GM23248 (cell line): ENCODE measurements around the gene CLDN7. TPM values are rescaled to one million over a fixed set of nuclear protein-coding genes. Genes with fewer than 3 reads are reported as not detected.

ENCODE experiments used
- DNase-seq: peaks from one replicate; pipeline ENCODE4 v3.0.0-alpha.2; 2015
- H2AFZ ChIP-seq: fragments of 200-600 bp; sonication (generic); 2 replicates; pipeline ENCODE4 v1.6.1; 2016; ENCODE audit warnings: antibody characterized with exemption
- H3F3A ChIP-seq: fragments of 200-600 bp; sonication (generic); 2 replicates; pipeline ENCODE4 v1.6.1; 2016; ENCODE audit warnings: mild to moderate bottlenecking, antibody characterized with exemption, mixed run types; ENCODE audit not compliant: insufficient read depth
- H3K27ac ChIP-seq: fragments of 200-600 bp; sonication (generic); 2 replicates; pipeline ENCODE4 v1.5.1; 2016; ENCODE audit warnings: mild to moderate bottlenecking
- H3K27me3 ChIP-seq: fragments of 200-600 bp; sonication (generic); replicated peaks from 2 replicates; pipeline ENCODE4 v1.6.1; 2016; ENCODE audit warnings: mild to moderate bottlenecking; ENCODE audit not compliant: insufficient read depth
- H3K36me3 ChIP-seq: fragments of 200-600 bp; sonication (generic); 2 replicates; pipeline ENCODE4 v1.6.1; 2016; ENCODE audit warnings: low read depth, mild to moderate bottlenecking
- H3K4me1 ChIP-seq: fragments of 200-600 bp; sonication (generic); 2 replicates; pipeline ENCODE4 v1.6.1; 2016; ENCODE audit warnings: mild to moderate bottlenecking; ENCODE audit not compliant: insufficient read depth
- H3K4me2 ChIP-seq: fragments of 200-600 bp; sonication (generic); one replicate; pipeline ENCODE4 v1.6.1; 2016; ENCODE audit warnings: mild to moderate bottlenecking; ENCODE audit not compliant: unreplicated experiment
- H3K4me3 ChIP-seq: fragments of 200-600 bp; sonication (generic); 2 replicates; pipeline ENCODE4 v1.5.1; 2016; ENCODE audit warnings: mild to moderate bottlenecking
- H3K79me2 ChIP-seq: fragments of 200-600 bp; sonication (generic); 2 replicates; pipeline ENCODE4 v1.6.1; 2016; ENCODE audit warnings: mild to moderate bottlenecking; ENCODE audit not compliant: insufficient read depth
- H3K9ac ChIP-seq: fragments of 200-600 bp; sonication (generic); 2 replicates; pipeline ENCODE4 v1.6.1; 2016; ENCODE audit warnings: mild to moderate bottlenecking
- H3K9me2 ChIP-seq: fragments of 200-600 bp; sonication (generic); 2 replicates; pipeline ENCODE4 v1.6.1; 2016; ENCODE audit warnings: mixed run types, mild to moderate bottlenecking, moderate library complexity; ENCODE audit not compliant: insufficient read depth
- H3K9me3 ChIP-seq: fragments of 200-600 bp; sonication (generic); one replicate; pipeline ENCODE4 v1.6.1; 2017; ENCODE audit warnings: low read depth
- H4K20me1 ChIP-seq: fragments of 200-600 bp; sonication (generic); 2 replicates; pipeline ENCODE4 v1.6.0; 2016; ENCODE audit not compliant: insufficient read depth
- EZH2 ChIP-seq: fragments of 200-600 bp; sonication (generic); IDR thresholded peaks from 2 replicates; pipeline ENCODE4 v1.6.1; 2018; ENCODE audit warnings: antibody characterized with exemption, mild to moderate bottlenecking; ENCODE audit not compliant: insufficient read depth, poor library complexity, severe bottlenecking
- EZH2phosphoT487 ChIP-seq: fragments of 200-600 bp; sonication (generic); IDR thresholded peaks from 2 replicates; pipeline ENCODE4 v1.6.1; 2018; ENCODE audit warnings: antibody characterized with exemption, moderate library complexity, mild to moderate bottlenecking, low read depth; ENCODE audit not compliant: insufficient read depth
- WGBS, 2 experiments: methylation state at CpG; one replicate each; pipeline ENCODE4 v1.1.6; 2015 to 2017; ENCODE audit warnings: low lambda C conversion rate in 2 of 2, low coverage in 1 of 2; ENCODE audit errors: missing lambda C conversion rate in 2 of 2; 5-methylcytosine and 5-hydroxymethylcytosine counted together
- in situ Hi-C: fragments of 300-500 bp; cut with MboI; formaldehyde crosslinking; loops from 2 replicates; pipeline ENCODE4 v1.15.0; 2020
- polyA plus RNA-seq: library from polyadenylated mRNA; unstranded; fragments of >200 nt; fragmentation: Nextera tagmentation; extraction: Ambion mirVana; gene quantifications from 2 replicates; pipeline ENCODE4 v1.2.1, GENCODE V29; 2016
- total RNA-seq: library from RNA; depleted of rRNA; stranded (reverse); fragments of >200 nt; shearing (Covaris generic); gene quantifications from 2 replicates; pipeline ENCODE4 v1.2.3, GENCODE V29; 2014

CLDN7 gene
- total and polyA plus RNA-seq, 2 experiments from 2014 or later, result 2.3 to 4.5 TPM

DNA sequence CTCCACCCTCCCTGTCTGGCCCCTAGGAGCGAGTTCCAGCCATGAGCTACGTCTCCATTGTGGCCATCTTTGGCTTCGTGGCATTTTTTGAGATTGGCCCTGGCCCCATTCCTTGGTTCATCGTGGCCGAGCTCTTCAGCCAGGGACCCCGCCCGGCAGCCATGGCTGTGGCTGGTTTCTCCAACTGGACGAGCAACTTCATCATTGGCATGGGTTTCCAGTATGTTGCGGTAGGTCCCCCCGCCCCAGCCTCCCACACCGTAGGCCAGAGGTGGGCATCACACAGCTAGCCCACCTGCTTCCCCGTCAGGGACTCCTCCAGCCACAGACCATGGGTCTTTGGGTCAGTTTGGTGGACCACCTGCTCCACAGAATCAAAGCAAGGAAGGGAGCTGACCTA lies 23.4 kb upstream of the CLDN7 start:
- H3K4me3 ChIP-seq, result no peak overlapping the region
- 69 to 70% methylated on average over 12 of the region's 12 CpGs for WGBS, 2 experiments
- H3K4me1 ChIP-seq, result no peaks in the 10 kb centered on the region
- no peak overlapping the region for H3K4me2 ChIP-seq
- peaks cover 20% of the 10 kb centered on the region; the same call in 1 of the 2 replicates for H3K27me3 ChIP-seq
- H3K79me2 ChIP-seq, result no peaks in the 10 kb centered on the region
- no peak for TF ChIP-seq EZH2phosphoT487
- no peak for TF ChIP-seq EZH2
- in situ Hi-C loops, result no loop called here
- no peak for DNase-seq
- H3K36me3 ChIP-seq, result no peaks in the 10 kb centered on the region
- H3K9ac ChIP-seq, result no peak overlapping the region
- no peaks in the 10 kb centered on the region for H3K9me3 ChIP-seq
- no peak overlapping the region for H2AFZ ChIP-seq
- H3K9me2 ChIP-seq, result no peaks in the 10 kb centered on the region
- H3F3A ChIP-seq, result no peaks in the 10 kb centered on the region
- H3K27ac ChIP-seq, result no peak overlapping the region
- no peaks in the 10 kb centered on the region for H4K20me1 ChIP-seq

DNA sequence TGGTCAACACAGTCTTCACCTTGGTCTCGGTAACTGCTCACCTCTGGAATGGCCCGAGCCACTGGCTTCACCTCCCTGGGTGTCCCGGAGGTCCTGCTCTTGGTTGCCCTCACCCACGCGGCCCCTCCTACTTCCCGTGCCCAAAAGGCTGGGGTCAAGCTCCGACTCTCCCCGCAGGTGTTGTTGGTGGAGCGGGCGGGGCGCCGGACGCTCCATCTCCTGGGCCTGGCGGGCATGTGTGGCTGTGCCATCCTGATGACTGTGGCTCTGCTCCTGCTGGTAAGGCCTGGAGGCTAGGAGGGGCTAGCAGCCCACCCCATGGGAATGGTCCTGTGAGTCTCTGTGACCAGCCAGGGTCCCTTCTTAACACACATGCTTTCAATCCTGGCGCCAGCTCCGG lies 22.6 kb upstream of the CLDN7 start:
- H3K9me2 ChIP-seq, result no peaks in the 10 kb centered on the region
- H3K27ac ChIP-seq, result no peak overlapping the region
- in situ Hi-C loops, result no loop called here
- no peak for TF ChIP-seq EZH2
- no peak for TF ChIP-seq EZH2phosphoT487
- 82 to 84% methylated on average over 16 of the region's 16 CpGs for WGBS, 2 experiments
- H3K36me3 ChIP-seq, result no peaks in the 10 kb centered on the region
- H2AFZ ChIP-seq, result no peak overlapping the region
- no peak overlapping the region for H3K4me2 ChIP-seq
- H3F3A ChIP-seq, result peaks cover 5% of the 10 kb centered on the region; the same call in 1 of the 2 replicates
- H3K9me3 ChIP-seq, result no peaks in the 10 kb centered on the region
- DNase-seq, result no peak
- H3K4me3 ChIP-seq, result no peak overlapping the region
- no peaks in the 10 kb centered on the region for H4K20me1 ChIP-seq
- peaks cover 20% of the 10 kb centered on the region; the same call in 1 of the 2 replicates for H3K27me3 ChIP-seq
- H3K79me2 ChIP-seq, result no peaks in the 10 kb centered on the region
- no peaks in the 10 kb centered on the region for H3K4me1 ChIP-seq
- H3K9ac ChIP-seq, result no peak overlapping the region

DNA sequence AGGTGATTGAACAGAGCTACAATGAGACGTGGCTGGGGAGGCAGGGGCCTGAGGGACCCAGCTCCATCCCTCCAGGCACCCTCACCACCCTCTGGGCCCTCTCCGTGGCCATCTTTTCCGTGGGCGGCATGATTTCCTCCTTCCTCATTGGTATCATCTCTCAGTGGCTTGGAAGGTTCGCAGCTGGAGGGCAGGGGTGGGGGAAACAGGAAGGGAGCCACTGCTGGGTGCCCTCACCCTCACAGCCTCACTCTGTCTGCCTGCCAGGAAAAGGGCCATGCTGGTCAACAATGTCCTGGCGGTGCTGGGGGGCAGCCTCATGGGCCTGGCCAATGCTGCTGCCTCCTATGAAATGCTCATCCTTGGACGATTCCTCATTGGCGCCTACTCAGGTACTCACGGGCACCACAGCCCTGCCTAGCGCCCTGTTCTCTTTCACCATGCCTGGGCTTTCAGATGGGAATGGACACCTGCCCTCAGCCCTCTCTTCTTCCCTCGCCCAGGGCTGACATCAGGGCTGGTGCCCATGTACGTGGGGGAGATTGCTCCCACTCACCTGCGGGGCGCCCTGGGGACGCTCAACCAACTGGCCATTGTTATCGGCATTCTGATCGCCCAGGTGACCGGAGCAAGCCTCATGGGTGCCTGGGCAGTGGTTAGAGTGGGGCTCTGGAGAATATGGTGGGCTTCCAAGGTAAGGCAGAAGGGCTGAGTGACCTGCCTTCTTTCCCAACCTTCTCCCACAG lies 21.4 kb upstream of the CLDN7 start:
- no peak overlapping the region for H3K4me2 ChIP-seq
- H3K36me3 ChIP-seq, result no peaks in the 10 kb centered on the region
- no peak for DNase-seq
- in situ Hi-C loops, result no loop called here
- H3K4me3 ChIP-seq, result no peak overlapping the region
- no peaks in the 10 kb centered on the region for H3K79me2 ChIP-seq
- H2AFZ ChIP-seq, result no peak overlapping the region
- no peaks in the 10 kb centered on the region for H3K4me1 ChIP-seq
- TF ChIP-seq EZH2phosphoT487 (no peak), EZH2 (no peak)
- H3K9me2 ChIP-seq, result no peaks in the 10 kb centered on the region
- H3F3A ChIP-seq, result peaks cover 6% of the 10 kb centered on the region; the same call in 1 of the 2 replicates
- no peak overlapping the region for H3K27ac ChIP-seq
- no peaks in the 10 kb centered on the region for H3K9me3 ChIP-seq
- 80 to 84% methylated on average over 18 of the region's 18 CpGs for WGBS, 2 experiments
- H3K9ac ChIP-seq, result no peak overlapping the region
- H4K20me1 ChIP-seq, result no peaks in the 10 kb centered on the region
- peaks cover 20% of the 10 kb centered on the region; the same call in 1 of the 2 replicates for H3K27me3 ChIP-seq

DNA sequence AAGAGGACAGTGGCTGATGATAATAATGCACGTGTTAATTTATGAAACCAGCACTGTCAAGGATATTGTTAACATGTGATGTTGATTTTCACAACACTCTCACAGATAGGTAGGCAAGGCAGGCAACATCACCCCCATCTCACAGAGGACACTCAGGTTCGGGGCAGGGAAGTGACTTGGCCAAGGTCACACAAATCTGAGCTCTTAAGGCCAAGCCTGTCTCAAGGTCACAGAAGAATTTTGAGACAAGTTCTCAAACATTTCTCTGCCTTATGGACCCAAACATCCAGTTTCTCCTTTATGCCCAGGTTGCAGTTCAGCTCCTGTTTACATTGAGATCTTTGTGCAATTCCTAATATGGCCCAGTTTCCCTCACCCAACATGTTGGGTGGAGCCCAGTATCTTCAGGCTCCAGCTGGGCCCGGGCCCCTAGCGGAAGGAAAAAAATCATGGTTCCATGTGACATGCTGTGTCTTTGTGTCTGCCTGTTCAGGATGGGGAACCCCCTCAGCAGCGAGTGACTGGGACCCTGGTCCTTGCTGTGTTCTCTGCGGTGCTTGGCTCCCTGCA lies 20.6 kb upstream of the CLDN7 start:
- H3K36me3 ChIP-seq, result no peaks in the 10 kb centered on the region
- TF ChIP-seq EZH2 (no peak), EZH2phosphoT487 (no peak)
- H3K9me3 ChIP-seq, result no peaks in the 10 kb centered on the region
- no peaks in the 10 kb centered on the region for H4K20me1 ChIP-seq
- peaks cover 16% of the 10 kb centered on the region; the same call in 1 of the 2 replicates for H3K27me3 ChIP-seq
- peaks cover 6% of the 10 kb centered on the region; the same call in 1 of the 2 replicates for H3F3A ChIP-seq
- H3K4me2 ChIP-seq, result no peak overlapping the region
- H3K4me1 ChIP-seq, result no peaks in the 10 kb centered on the region
- no peak overlapping the region for H3K9ac ChIP-seq
- in situ Hi-C loops, result no loop called here
- no peak overlapping the region for H3K27ac ChIP-seq
- peak; percentile 41 for DNase-seq
- no peaks in the 10 kb centered on the region for H3K79me2 ChIP-seq
- no peak overlapping the region for H2AFZ ChIP-seq
- H3K9me2 ChIP-seq, result no peaks in the 10 kb centered on the region
- 32 to 48% methylated on average over 6 of the region's 6 CpGs for WGBS, 2 experiments
- no peak overlapping the region for H3K4me3 ChIP-seq
